ENCODE measurements around the gene ANAPC2.

The ANAPC2 gene

GRCh38 chr9:137194909-137195308, 6.5 kb upstream of the ANAPC2 start:
- H3K27ac ChIP-seq (ENCODE audit: low read depth, low read length), result no peak overlapping the region
- H2BK5ac ChIP-seq (ENCODE audit: low read length), result no peak overlapping the region
- no peak overlapping the region for H3K9ac ChIP-seq (ENCODE audit: low read length)
- no CpG with 5 or more reads among the region's 10 CpGs for WGBS (ENCODE audit: extremely low coverage, insufficient coverage, low lambda C conversion rate)
- no peak overlapping the region for H4K8ac ChIP-seq (ENCODE audit: low read depth, low read length)
- H3K79me2 ChIP-seq (ENCODE audit: control insufficient read depth, insufficient read depth, low read length), result peaks cover 2% of the 10 kb centered on the region
- no peak overlapping the region for H3K4me2 ChIP-seq (ENCODE audit: low read length)
- peaks cover 8% of the 10 kb centered on the region for H3K79me1 ChIP-seq (ENCODE audit: low read length)
- H3K4me3 ChIP-seq (ENCODE audit: low read length), result no peak overlapping the region
- no peak overlapping the region for H2BK120ac ChIP-seq (ENCODE audit: low read depth, low read length)
- H3K27me3 ChIP-seq (ENCODE audit: insufficient read depth, low read length, poor library complexity), result no peaks in the 10 kb centered on the region
- H3K18ac ChIP-seq (ENCODE audit: low read length), result no peak overlapping the region
- H3K4me1 ChIP-seq (ENCODE audit: control insufficient read depth, low read depth, low read length), result no peaks in the 10 kb centered on the region
- DNase-seq, result no peak
- H3K23ac ChIP-seq (ENCODE audit: low read length), result no peak overlapping the region
- no peak overlapping the region for H3K56ac ChIP-seq (ENCODE audit: low read length)
- H3K4ac ChIP-seq (ENCODE audit: low read depth, low read length), result no peak overlapping the region
- no peak overlapping the region for H2BK15ac ChIP-seq (replicated peaks; ENCODE audit: low read depth)
- no peaks in the 10 kb centered on the region for H3K36me3 ChIP-seq (ENCODE audit: control insufficient read depth, insufficient read depth, low read length)
- H2AK5ac ChIP-seq (ENCODE audit: low read length), result no peak overlapping the region
- no peak overlapping the region for H4K5ac ChIP-seq (ENCODE audit: low read length)

- Histone ChIP-seq H3K9ac (ENCODE audit: low read length) (no peak overlapping the region), H3K36me3 (ENCODE audit: control insufficient read depth, insufficient read depth, low read length) (no peaks in the 10 kb centered on the region), H3K4me1 (ENCODE audit: control insufficient read depth, low read depth, low read length) (peaks cover 2% of the 10 kb centered on the region), H3K27ac (ENCODE audit: low read depth, low read length) (no peak overlapping the region), H2AK5ac (ENCODE audit: low read length) (no peak overlapping the region), H3K4ac (ENCODE audit: low read depth, low read length) (no peak overlapping the region), H4K5ac (ENCODE audit: low read length) (no peak overlapping the region), H3K79me1 (ENCODE audit: low read length) (peaks cover 13% of the 10 kb centered on the region), H3K56ac (ENCODE audit: low read length) (no peak overlapping the region), H3K4me2 (ENCODE audit: low read length) (no peak overlapping the region), H2BK15ac (replicated peaks; ENCODE audit: low read depth) (no peak overlapping the region), H3K27me3 (ENCODE audit: insufficient read depth, low read length, poor library complexity) (no peaks in the 10 kb centered on the region), H2BK5ac (ENCODE audit: low read length) (no peak overlapping the region), H3K18ac (ENCODE audit: low read length) (no peak overlapping the region), H3K4me3 (ENCODE audit: low read length) (no peak overlapping the region), H3K23ac (ENCODE audit: low read length) (no peak overlapping the region), H3K79me2 (ENCODE audit: control insufficient read depth, insufficient read depth, low read length) (peaks cover 6% of the 10 kb centered on the region), H4K8ac (ENCODE audit: low read depth, low read length) (no peak overlapping the region), H2BK120ac (ENCODE audit: low read depth, low read length) (no peak overlapping the region)
- DNase-seq, result no peak
- no CpG with 5 or more reads among the region's 16 CpGs for WGBS (ENCODE audit: extremely low coverage, insufficient coverage, low lambda C conversion rate)
Measured at GRCh38 chr9:137194388-137194787, 6.0 kb upstream of the ANAPC2 start.

- Histone ChIP-seq H3K79me1 (ENCODE audit: low read length) (peaks cover 15% of the 10 kb centered on the region), H3K4me2 (ENCODE audit: low read length) (no peak overlapping the region), H3K9ac (ENCODE audit: low read length) (no peak overlapping the region), H3K27me3 (ENCODE audit: insufficient read depth, low read length, poor library complexity) (no peaks in the 10 kb centered on the region), H3K36me3 (ENCODE audit: control insufficient read depth, insufficient read depth, low read length) (no peaks in the 10 kb centered on the region), H3K4me1 (ENCODE audit: control insufficient read depth, low read depth, low read length) (peaks cover 3% of the 10 kb centered on the region), H3K56ac (ENCODE audit: low read length) (no peak overlapping the region), H4K8ac (ENCODE audit: low read depth, low read length) (no peak overlapping the region), H2BK120ac (ENCODE audit: low read depth, low read length) (no peak overlapping the region), H3K4ac (ENCODE audit: low read depth, low read length) (no peak overlapping the region), H3K23ac (ENCODE audit: low read length) (no peak overlapping the region), H2BK5ac (ENCODE audit: low read length) (no peak overlapping the region), H4K5ac (ENCODE audit: low read length) (no peak overlapping the region), H3K4me3 (ENCODE audit: low read length) (no peak overlapping the region), H2AK5ac (ENCODE audit: low read length) (no peak overlapping the region), H3K18ac (ENCODE audit: low read length) (no peak overlapping the region), H2BK15ac (replicated peaks; ENCODE audit: low read depth) (no peak overlapping the region), H3K27ac (ENCODE audit: low read depth, low read length) (no peak overlapping the region), H3K79me2 (ENCODE audit: control insufficient read depth, insufficient read depth, low read length) (peaks cover 4% of the 10 kb centered on the region)
- DNase-seq, result no peak
- no CpG with 5 or more reads among the region's 14 CpGs for WGBS (ENCODE audit: extremely low coverage, insufficient coverage, low lambda C conversion rate)
Measured at GRCh38 chr9:137193771-137194170, 5.4 kb upstream of the ANAPC2 start.

- H3K9ac ChIP-seq (ENCODE audit: low read length), result no peak overlapping the region
- no peak overlapping the region for H3K56ac ChIP-seq (ENCODE audit: low read length)
- H2BK5ac ChIP-seq (ENCODE audit: low read length), result no peak overlapping the region
- H3K36me3 ChIP-seq (ENCODE audit: control insufficient read depth, insufficient read depth, low read length), result no peaks in the 10 kb centered on the region
- H4K8ac ChIP-seq (ENCODE audit: low read depth, low read length), result no peak overlapping the region
- H3K4me1 ChIP-seq (ENCODE audit: control insufficient read depth, low read depth, low read length), result peaks cover 3% of the 10 kb centered on the region
- no peak overlapping the region for H2AK5ac ChIP-seq (ENCODE audit: low read length)
- no peak overlapping the region for H2BK15ac ChIP-seq (replicated peaks; ENCODE audit: low read depth)
- H3K79me2 ChIP-seq (ENCODE audit: control insufficient read depth, insufficient read depth, low read length), result peaks cover 4% of the 10 kb centered on the region
- no peak overlapping the region for H3K4ac ChIP-seq (ENCODE audit: low read depth, low read length)
- no peak overlapping the region for H3K18ac ChIP-seq (ENCODE audit: low read length)
- no peak overlapping the region for H2BK120ac ChIP-seq (ENCODE audit: low read depth, low read length)
- H3K4me2 ChIP-seq (ENCODE audit: low read length), result no peak overlapping the region
- no peaks in the 10 kb centered on the region for H3K27me3 ChIP-seq (ENCODE audit: insufficient read depth, low read length, poor library complexity)
- no peak for DNase-seq
- no peak overlapping the region for H3K4me3 ChIP-seq (ENCODE audit: low read length)
- H4K5ac ChIP-seq (ENCODE audit: low read length), result no peak overlapping the region
- peaks cover 10% of the 10 kb centered on the region for H3K79me1 ChIP-seq (ENCODE audit: low read length)
- no CpG with 5 or more reads among the region's 2 CpGs for WGBS (ENCODE audit: extremely low coverage, insufficient coverage, low lambda C conversion rate)
- no peak overlapping the region for H3K27ac ChIP-seq (ENCODE audit: low read depth, low read length)
- no peak overlapping the region for H3K23ac ChIP-seq (ENCODE audit: low read length)
Measured at GRCh38 chr9:137192859-137193258, 4.5 kb upstream of the ANAPC2 start.

- Histone ChIP-seq H3K56ac (ENCODE audit: low read length) (no peak overlapping the region), H3K9ac (ENCODE audit: low read length) (no peak overlapping the region), H3K18ac (ENCODE audit: low read length) (no peak overlapping the region), H2BK5ac (ENCODE audit: low read length) (no peak overlapping the region), H3K23ac (ENCODE audit: low read length) (no peak overlapping the region), H2BK120ac (ENCODE audit: low read depth, low read length) (no peak overlapping the region), H3K4ac (ENCODE audit: low read depth, low read length) (no peak overlapping the region), H2AK5ac (ENCODE audit: low read length) (no peak overlapping the region), H3K36me3 (ENCODE audit: control insufficient read depth, insufficient read depth, low read length) (no peaks in the 10 kb centered on the region), H3K79me1 (ENCODE audit: low read length) (peaks cover 13% of the 10 kb centered on the region), H4K5ac (ENCODE audit: low read length) (no peak overlapping the region), H2BK15ac (replicated peaks; ENCODE audit: low read depth) (no peak overlapping the region), H3K4me3 (ENCODE audit: low read length) (no peak overlapping the region), H3K4me2 (ENCODE audit: low read length) (no peak overlapping the region), H3K4me1 (ENCODE audit: control insufficient read depth, low read depth, low read length) (peaks cover 3% of the 10 kb centered on the region), H3K27me3 (ENCODE audit: insufficient read depth, low read length, poor library complexity) (no peaks in the 10 kb centered on the region), H3K27ac (ENCODE audit: low read depth, low read length) (no peak overlapping the region), H3K79me2 (ENCODE audit: control insufficient read depth, insufficient read depth, low read length) (peaks cover 7% of the 10 kb centered on the region), H4K8ac (ENCODE audit: low read depth, low read length) (no peak overlapping the region)
- no peak for DNase-seq
- WGBS (ENCODE audit: extremely low coverage, insufficient coverage, low lambda C conversion rate), result no CpG with 5 or more reads among the region's 10 CpGs
Measured at GRCh38 chr9:137192448-137192780, 4.1 kb upstream of the ANAPC2 start.

- no peaks in the 10 kb centered on the region for H3K36me3 ChIP-seq (ENCODE audit: control insufficient read depth, insufficient read depth, low read length)
- no peak overlapping the region for H3K4me3 ChIP-seq (ENCODE audit: low read length)
- H3K9ac ChIP-seq (ENCODE audit: low read length), result no peak overlapping the region
- H3K56ac ChIP-seq (ENCODE audit: low read length), result no peak overlapping the region
- no peak overlapping the region for H4K5ac ChIP-seq (ENCODE audit: low read length)
- H2BK120ac ChIP-seq (ENCODE audit: low read depth, low read length), result no peak overlapping the region
- H3K23ac ChIP-seq (ENCODE audit: low read length), result no peak overlapping the region
- H3K27me3 ChIP-seq (ENCODE audit: insufficient read depth, low read length, poor library complexity), result no peaks in the 10 kb centered on the region
- H2AK5ac ChIP-seq (ENCODE audit: low read length), result no peak overlapping the region
- H3K4me2 ChIP-seq (ENCODE audit: low read length), result no peak overlapping the region
- no peak for DNase-seq
- H3K4me1 ChIP-seq (ENCODE audit: control insufficient read depth, low read depth, low read length), result peaks cover 3% of the 10 kb centered on the region
- H2BK15ac ChIP-seq (replicated peaks; ENCODE audit: low read depth), result no peak overlapping the region
- H4K8ac ChIP-seq (ENCODE audit: low read depth, low read length), result no peak overlapping the region
- H3K4ac ChIP-seq (ENCODE audit: low read depth, low read length), result no peak overlapping the region
- no peak overlapping the region for H3K18ac ChIP-seq (ENCODE audit: low read length)
- no peak overlapping the region for H3K27ac ChIP-seq (ENCODE audit: low read depth, low read length)
- WGBS (ENCODE audit: extremely low coverage, insufficient coverage, low lambda C conversion rate), result no CpG with 5 or more reads among the region's 22 CpGs
- H2BK5ac ChIP-seq (ENCODE audit: low read length), result no peak overlapping the region
- peaks cover 18% of the 10 kb centered on the region for H3K79me1 ChIP-seq (ENCODE audit: low read length)
- peaks cover 12% of the 10 kb centered on the region for H3K79me2 ChIP-seq (ENCODE audit: control insufficient read depth, insufficient read depth, low read length)
Measured at GRCh38 chr9:137191691-137192447, 3.5 kb upstream of the ANAPC2 start.
